Colonic mucosa (tissue), 4 donors: Measurements from ENCODE around the gene COLEC11. TPM values are rescaled to one million over a fixed set of nuclear protein-coding genes. Genes with fewer than 3 reads are reported as not detected.

Experiments
- DNase-seq: peaks from one replicate; pipeline ENCODE4 v3.0.0-alpha.2; 2020
- H3K27ac ChIP-seq: fragments of 200-600 bp; one replicate; pipeline ENCODE4 v1.8.0; 2021
- H3K27me3 ChIP-seq: fragments of 200-600 bp; one replicate; pipeline ENCODE4 v1.8.0; 2021
- H3K36me3 ChIP-seq: fragments of 200-600 bp; one replicate; pipeline ENCODE4 v1.8.0; 2021
- H3K4me1 ChIP-seq: fragments of 200-600 bp; one replicate; pipeline ENCODE4 v1.8.0; 2021; ENCODE audit warnings: mild to moderate bottlenecking
- H3K4me3 ChIP-seq: fragments of 200-600 bp; one replicate; pipeline ENCODE4 v1.8.0; 2021
- H3K9ac ChIP-seq, 2 donors: one replicate each; pipeline ENCODE4 v1.7.0; 2013; ENCODE audit warnings: control low read depth in 2 of 2, low read depth in 2 of 2, low read length in 2 of 2
- H3K9me3 ChIP-seq: fragments of 200-600 bp; one replicate; pipeline ENCODE4 v1.8.0; 2021
- intact Hi-C: fragments of 100-400 bp; cut with DNase I; formaldehyde crosslinking; loops from one replicate; pipeline ENCODE4 v1.14.1; 2022
- total RNA-seq, 2 donors: library from RNA; stranded (reverse); fragmentation: NEBNext Ultra II Directional in 1 of 2; extraction: Animal tissue kit (Norgen Biotek cat#: 25700) in 1 of 2; gene quantifications; one replicate each; pipeline ENCODE4 v1.2.1, GENCODE V29; 2021
- TF ChIP-seq, protein P1 (sequence below): fragments of 200-600 bp; IDR thresholded peaks from one replicate; pipeline ENCODE4 v1.8.0; 2022; ENCODE audit warnings: antibody characterized with exemption, mild to moderate bottlenecking
- donor health status: healthy.
- donor health status: DM: no; HTN: no; CAD: no.
- donor health status: DM: no; HTN: no; CAD: no.

The COLEC11 gene
- total RNA-seq, 2 donors from 2014 or later, result 0.47 to 0.80 TPM

DNA sequence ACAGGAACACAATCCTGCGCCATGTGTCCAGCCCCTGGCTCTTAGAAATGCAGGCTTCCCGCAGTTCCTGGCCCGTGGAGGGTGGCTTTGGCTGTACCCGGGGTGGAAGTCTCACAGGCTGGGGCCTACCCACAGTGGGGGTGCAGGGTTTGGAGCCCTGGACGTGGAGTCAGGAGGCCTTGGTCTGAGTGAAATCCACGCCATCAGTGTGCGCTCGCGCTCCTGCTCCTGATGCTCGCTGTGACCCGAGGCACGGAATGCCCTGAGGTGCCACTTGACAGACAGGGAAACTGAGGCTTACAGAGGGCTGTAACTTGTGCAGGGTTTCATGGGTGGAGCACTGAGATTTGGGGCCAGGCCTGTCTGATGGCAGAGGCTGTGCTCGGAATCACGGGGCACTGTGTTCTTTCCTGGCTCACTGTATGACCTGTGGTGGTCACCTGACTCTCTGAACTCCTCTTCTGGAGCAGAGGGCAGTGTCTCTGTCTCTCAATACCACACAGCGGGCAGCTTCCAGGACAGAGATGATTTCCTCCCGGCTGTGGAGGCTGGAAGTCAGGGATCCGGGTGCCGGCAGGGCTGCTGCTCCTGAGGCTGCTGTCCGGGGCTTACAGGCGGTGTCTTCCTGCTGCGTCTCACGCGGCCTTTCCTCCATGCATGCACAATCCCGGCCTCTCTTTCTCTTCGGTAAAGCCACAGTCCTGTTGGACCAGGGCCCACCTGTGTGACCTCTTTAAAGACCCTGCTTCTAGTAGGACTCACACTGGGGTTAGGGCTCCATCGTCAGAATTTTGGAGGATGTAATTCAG lies 37.1 kb downstream of the COLEC11 start:
- Histone ChIP-seq H3K27me3 (no peaks in the 10 kb centered on the region), H3K27ac (no peak overlapping the region), H3K9me3 (no peaks in the 10 kb centered on the region), H3K4me3 (no peak overlapping the region), H3K36me3 (no peaks in the 10 kb centered on the region), H3K4me1 (no peaks in the 10 kb centered on the region), H3K9ac (no peak overlapping the region)
- intact Hi-C loops, result no loop called here
- TF ChIP-seq, protein P1, sequence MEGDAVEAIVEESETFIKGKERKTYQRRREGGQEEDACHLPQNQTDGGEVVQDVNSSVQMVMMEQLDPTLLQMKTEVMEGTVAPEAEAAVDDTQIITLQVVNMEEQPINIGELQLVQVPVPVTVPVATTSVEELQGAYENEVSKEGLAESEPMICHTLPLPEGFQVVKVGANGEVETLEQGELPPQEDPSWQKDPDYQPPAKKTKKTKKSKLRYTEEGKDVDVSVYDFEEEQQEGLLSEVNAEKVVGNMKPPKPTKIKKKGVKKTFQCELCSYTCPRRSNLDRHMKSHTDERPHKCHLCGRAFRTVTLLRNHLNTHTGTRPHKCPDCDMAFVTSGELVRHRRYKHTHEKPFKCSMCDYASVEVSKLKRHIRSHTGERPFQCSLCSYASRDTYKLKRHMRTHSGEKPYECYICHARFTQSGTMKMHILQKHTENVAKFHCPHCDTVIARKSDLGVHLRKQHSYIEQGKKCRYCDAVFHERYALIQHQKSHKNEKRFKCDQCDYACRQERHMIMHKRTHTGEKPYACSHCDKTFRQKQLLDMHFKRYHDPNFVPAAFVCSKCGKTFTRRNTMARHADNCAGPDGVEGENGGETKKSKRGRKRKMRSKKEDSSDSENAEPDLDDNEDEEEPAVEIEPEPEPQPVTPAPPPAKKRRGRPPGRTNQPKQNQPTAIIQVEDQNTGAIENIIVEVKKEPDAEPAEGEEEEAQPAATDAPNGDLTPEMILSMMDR, result no peak
- DNase-seq, result no peak

GRCh38 chr2:3633089-3633981 lies 38.4 kb downstream of the COLEC11 start:
- intact Hi-C loops, result no loop called here
- Histone ChIP-seq H3K9ac (no peak overlapping the region), H3K27ac (no peak overlapping the region), H3K9me3 (no peaks in the 10 kb centered on the region), H3K27me3 (no peaks in the 10 kb centered on the region), H3K36me3 (no peaks in the 10 kb centered on the region), H3K4me1 (no peaks in the 10 kb centered on the region), H3K4me3 (no peak overlapping the region)
- DNase-seq, result no peak
- TF ChIP-seq, protein P1, result no peak

DNA sequence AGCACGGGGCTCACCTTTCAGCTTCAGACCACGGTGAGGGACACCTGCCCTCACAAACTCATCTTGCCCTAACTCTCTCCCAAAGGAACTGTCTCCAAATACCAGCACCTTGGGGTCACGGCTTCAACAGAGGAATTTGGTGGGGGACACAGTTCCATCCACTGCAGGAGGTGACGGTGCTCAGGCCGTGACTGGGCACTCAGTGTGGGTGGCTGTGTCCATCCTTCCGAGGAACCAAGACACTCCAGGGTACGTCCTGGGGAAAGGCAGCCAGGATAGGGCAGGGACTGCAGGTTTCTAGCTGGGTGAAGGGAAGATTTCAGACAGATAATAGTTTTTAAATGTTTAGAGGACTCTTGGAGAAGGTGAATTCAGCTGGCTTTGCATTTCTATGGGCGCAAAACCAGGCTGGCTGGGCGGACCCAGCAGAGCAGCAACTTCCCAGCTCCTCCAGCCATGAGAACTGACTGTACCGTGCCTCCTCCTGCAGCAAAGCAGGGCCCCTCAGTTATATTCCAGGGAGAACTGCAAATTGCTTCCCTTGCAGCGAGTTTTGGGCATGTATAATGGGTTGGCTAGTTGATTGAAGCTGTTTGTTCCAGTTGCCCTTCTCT lies 39.2 kb downstream of the COLEC11 start:
- Histone ChIP-seq H3K9me3 (no peaks in the 10 kb centered on the region), H3K4me1 (no peaks in the 10 kb centered on the region), H3K9ac (no peak overlapping the region), H3K36me3 (no peaks in the 10 kb centered on the region), H3K4me3 (no peak overlapping the region), H3K27me3 (no peaks in the 10 kb centered on the region), H3K27ac (no peak overlapping the region)
- DNase-seq, result no peak
- intact Hi-C loops, result no loop called here
- TF ChIP-seq, protein P1, result no peak

GRCh38 chr2:3634596-3635121 lies 39.7 kb downstream of the COLEC11 start:
- no peak overlapping the region for H3K27ac ChIP-seq
- intact Hi-C loops, result no loop called here

More at GRCh38 chr2:3634596-3635121, 39.7 kb downstream of the COLEC11 start:
- H3K4me3 ChIP-seq, result no peak overlapping the region
- no peaks in the 10 kb centered on the region for H3K9me3 ChIP-seq
- H3K27me3 ChIP-seq, result no peaks in the 10 kb centered on the region
- H3K4me1 ChIP-seq, result no peaks in the 10 kb centered on the region
- no peaks in the 10 kb centered on the region for H3K36me3 ChIP-seq
- no peak for DNase-seq
- TF ChIP-seq, protein P1, result no peak
- H3K9ac ChIP-seq, result no peak overlapping the region
